RWPE1 (cell line): ENCODE results near the gene OR2J3.
A peak's percentile ranks its signal among the peaks of the same experiment; 100 is the strongest.
"Not testable (repeated sequence)": the region's sequence is repeated elsewhere in the genome, so short reads cannot be mapped to it uniquely, and the experiment has no call there.

Experiments
- CTCF ChIA-PET: fragments of 350-600 bp; sonication (Branson Sonifier 250); formaldehyde crosslinking; extraction: SDS; loops from one replicate; lab custom pipeline; 2021; lab: Yijun Ruan, JAX
- POLR2A ChIA-PET: fragments of 400-600 bp; formaldehyde crosslinking; extraction: SDS; loops from one replicate; lab custom pipeline; 2020; ENCODE audit warnings: antibody characterized with exemption; ENCODE audit not compliant: low non-redundant PET; lab: Yijun Ruan, JAX
- DNase-seq: peaks from one replicate; pipeline ENCODE4 v3.0.0; 2012; ENCODE audit warnings: low spot score
- H3K27ac ChIP-seq: fragments of 450-650 bp; 2 replicates; pipeline ENCODE4 v1.5.1; 2017
- CTCF ChIP-seq: fragments of 450-650 bp; conservative IDR thresholded peaks from 2 replicates; pipeline ENCODE4 v1.5.1; 2017; ENCODE audit warnings: low read depth, mild to moderate bottlenecking

Gene OR2J3

DNA sequence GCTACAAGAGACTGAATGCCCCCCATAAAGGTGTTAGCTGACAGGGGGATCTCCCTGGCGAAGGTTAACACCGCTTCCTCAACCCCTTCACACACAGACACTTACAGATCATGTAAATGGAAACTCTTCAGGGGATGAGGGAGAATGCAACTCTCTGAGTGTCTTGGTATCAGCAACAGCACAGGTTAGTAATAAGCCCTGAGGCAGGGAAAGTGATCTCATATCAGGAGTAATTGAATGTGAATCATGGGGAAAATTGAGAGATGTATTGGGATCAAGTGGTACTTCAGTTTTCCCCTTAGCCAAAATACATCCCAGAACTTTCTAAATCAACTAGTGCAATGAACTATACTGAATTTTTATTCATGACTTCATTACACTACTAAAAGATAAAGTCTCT is 23.8 kb downstream of the OR2J3 start:
- no peak overlapping the region for H3K27ac ChIP-seq
- peak; percentile 17 for DNase-seq
- no peak for TF ChIP-seq CTCF
- ChIA-PET CTCF (no interaction called here), POLR2A (no interaction called here)

DNA sequence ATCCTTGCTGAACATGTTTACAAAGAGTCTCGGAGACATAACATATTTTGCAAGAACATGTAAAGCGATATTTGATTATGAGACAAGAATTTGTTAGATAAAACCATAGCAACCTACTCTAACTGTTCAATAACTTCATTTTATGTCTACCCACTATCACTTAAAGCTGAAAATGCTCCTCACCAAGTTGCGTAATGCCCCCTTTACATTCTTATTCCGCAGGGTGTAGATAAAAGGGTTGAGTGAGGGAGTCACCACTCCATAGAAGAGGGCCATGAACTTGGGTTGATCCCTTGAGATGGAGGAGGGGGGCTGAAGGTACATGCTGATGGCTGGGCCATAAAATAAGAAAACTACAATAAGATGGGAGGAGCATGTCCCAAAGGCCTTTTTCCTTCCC is 29.9 kb downstream of the OR2J3 start:
- ChIA-PET CTCF (no interaction called here), POLR2A (no interaction called here)
- no peak for TF ChIP-seq CTCF

GRCh38 chr6:29141606-29142005 is 33.7 kb downstream of the OR2J3 start:
- POLR2A ChIA-PET = no interaction called here
- CTCF ChIA-PET = interaction anchor here (0.7 to 1.0 kb wide), 2 partner anchors 32 to 1400 kb away, joined by 3 to 5 read pairs; no protein-coding TSS in a partner anchor

More for the DNA sequence above, 29.9 kb downstream of the OR2J3 start:
- no peak overlapping the region for H3K27ac ChIP-seq
- DNase-seq = no peak

DNA sequence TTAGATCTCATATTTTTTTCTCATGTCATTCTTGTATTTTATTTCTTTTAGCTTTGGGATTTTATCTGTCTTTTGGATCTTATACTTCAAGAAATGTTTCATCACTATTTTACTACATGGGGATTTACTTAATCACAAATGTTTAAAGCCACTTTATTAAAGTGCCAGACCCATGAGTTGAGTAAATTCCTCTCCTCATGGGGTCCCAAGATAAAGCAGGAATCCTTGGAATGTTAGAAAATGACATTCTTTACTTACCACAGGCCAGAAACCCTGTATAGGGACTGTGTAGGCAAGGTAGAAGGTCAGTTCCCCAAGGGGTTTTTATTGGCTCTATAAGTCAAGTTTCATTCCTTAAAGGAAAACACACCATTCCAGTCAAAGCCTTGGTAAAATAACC is 34.5 kb downstream of the OR2J3 start:
- H3K27ac ChIP-seq = no peak overlapping the region
- POLR2A ChIA-PET = no interaction called here
- DNase-seq = no peak
- TF ChIP-seq CTCF = no peak
- CTCF ChIA-PET = interaction anchor here (0.6 to 1.0 kb wide), 3 partner anchors 32 to 475 kb away, joined by 3 to 8 read pairs (median 3); no protein-coding TSS in a partner anchor

More at GRCh38 chr6:29141606-29142005, 33.7 kb downstream of the OR2J3 start:
- no peak for TF ChIP-seq CTCF
- H3K27ac ChIP-seq = no peak overlapping the region
- no peak for DNase-seq

- TF ChIP-seq CTCF = no peak
- no peak overlapping the region for H3K27ac ChIP-seq
- POLR2A ChIA-PET = no interaction called here
- CTCF ChIA-PET = no interaction called here
- DNase-seq = no peak
Measured at GRCh38 chr6:29146179-29146578, 38.3 kb downstream of the OR2J3 start.

- DNase-seq = no peak
- ChIA-PET POLR2A (no interaction called here), CTCF (no interaction called here)
- H3K27ac ChIP-seq = no peak overlapping the region
- no peak for TF ChIP-seq CTCF
Measured at GRCh38 chr6:29147074-29147473, 39.2 kb downstream of the OR2J3 start.

DNA sequence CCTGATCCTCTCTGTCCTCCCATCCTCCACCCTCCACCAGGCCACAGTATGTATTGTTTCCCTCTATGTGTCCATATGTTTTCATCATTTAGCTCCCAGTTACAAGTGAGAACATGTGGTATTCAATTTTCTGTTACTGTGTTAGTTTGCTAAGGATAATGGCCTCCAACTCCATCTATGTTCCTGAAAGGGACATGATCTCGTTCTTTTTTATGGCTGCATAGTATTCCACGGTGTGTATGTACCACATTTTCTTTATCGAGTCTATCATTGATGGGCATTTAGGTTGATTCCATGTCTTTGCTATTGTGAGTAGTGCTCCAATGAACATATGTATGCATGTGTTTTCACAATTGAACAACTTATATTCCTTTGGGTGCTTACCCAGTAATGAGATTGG is 41.6 kb downstream of the OR2J3 start:
- POLR2A ChIA-PET, H3K27ac ChIP-seq, CTCF ChIA-PET, DNase-seq: not testable (repeated sequence)
